Embryonic facial prominence (tissue), 1 donor: ENCODE data around the gene TRDN.
"Not testable (repeated sequence)": the region's sequence is repeated elsewhere in the genome, so short reads cannot be mapped to it uniquely, and the experiment has no call there.

Experiments
- DNase-seq: peaks from one replicate; pipeline ENCODE4 v3.0.0-alpha.2; 2016; ENCODE audit errors: extremely low spot score

Gene TRDN

GRCh38 chr6:123404975-123405374, 231.8 kb downstream of the TRDN start:
- no peak for DNase-seq

GRCh38 chr6:123402052-123402451, 234.7 kb downstream of the TRDN start:
- no peak for DNase-seq

GRCh38 chr6:123398072-123398471, 238.7 kb downstream of the TRDN start:
- DNase-seq = no peak

- DNase-seq = no peak
These were observed 243.4 kb downstream of the TRDN start for GRCh38 chr6:123393331-123393730.

GRCh38 chr6:123383718-123384117, 253.0 kb downstream of the TRDN start:
- no peak for DNase-seq

GRCh38 chr6:123380257-123380656, 256.5 kb downstream of the TRDN start:
- no peak for DNase-seq

- no peak for DNase-seq
These were observed 264.0 kb downstream of the TRDN start for GRCh38 chr6:123372737-123373136.

- DNase-seq = no peak
These were observed 272.8 kb downstream of the TRDN start for GRCh38 chr6:123363912-123364311.

- no peak for DNase-seq
These were observed 276.4 kb downstream of the TRDN start for GRCh38 chr6:123360359-123360758.

- no peak for DNase-seq
These were observed 284.0 kb downstream of the TRDN start for GRCh38 chr6:123352705-123353104.

GRCh38 chr6:123352279-123352678, 284.5 kb downstream of the TRDN start:
- DNase-seq = no peak

GRCh38 chr6:123343836-123344235, 292.9 kb downstream of the TRDN start:
- no peak for DNase-seq

GRCh38 chr6:123338394-123338793, 298.4 kb downstream of the TRDN start:
- no peak for DNase-seq

GRCh38 chr6:123333000-123333756, 303.6 kb downstream of the TRDN start:
- no peak for DNase-seq

GRCh38 chr6:123332070-123332469, 304.7 kb downstream of the TRDN start:
- DNase-seq = no peak

GRCh38 chr6:123329337-123329736, 307.4 kb downstream of the TRDN start:
- no peak for DNase-seq

- DNase-seq = no peak
These were observed 313.1 kb downstream of the TRDN start for GRCh38 chr6:123323452-123324329.

- no peak for DNase-seq
These were observed 315.7 kb downstream of the TRDN start for GRCh38 chr6:123321020-123321419.

- peak; percentile 11 for DNase-seq
These were observed 319.9 kb downstream of the TRDN start for GRCh38 chr6:123316733-123317323.

- DNase-seq = not testable (repeated sequence)
These were observed 322.3 kb downstream of the TRDN start for GRCh38 chr6:123314459-123314858.

GRCh38 chr6:123309130-123309529, 327.6 kb downstream of the TRDN start:
- no peak for DNase-seq

- no peak for DNase-seq
These were observed 330.4 kb downstream of the TRDN start for GRCh38 chr6:123306334-123306733.

- DNase-seq = no peak
These were observed 341.1 kb downstream of the TRDN start for GRCh38 chr6:123295672-123296071.
